DND-41 (cell line): ENCODE data around the gene KANSL1.

Source experiments
- ATAC-seq: fragments of 200-7000 bp; cut with Tn5 transposase; 3 replicates; pipeline ENCODE4 v1.9.1; 2021; ENCODE audit warnings: low read depth; ENCODE audit not compliant: insufficient read depth
- DNase-seq: peaks from one replicate; pipeline ENCODE4 v3.0.0-alpha.2; 2020
- H2AFZ ChIP-seq: 2 replicates; pipeline ENCODE4 v1.6.0; 2012; ENCODE audit warnings: low read depth, low read length
- H3K27ac ChIP-seq: 2 replicates; pipeline ENCODE4 v1.5.1; 2012; ENCODE audit warnings: low read length, inconsistent platforms
- H3K27me3 ChIP-seq: fragments of 200-600 bp; sonication (generic); 2 replicates; pipeline ENCODE4 v1.6.0; 2012; ENCODE audit warnings: low read length, mild to moderate bottlenecking, inconsistent platforms; ENCODE audit not compliant: insufficient read depth, poor library complexity
- H3K36me3 ChIP-seq: 2 replicates; pipeline ENCODE4 v1.5.1; 2012; ENCODE audit warnings: low read length, inconsistent platforms; ENCODE audit not compliant: insufficient read depth
- H3K4me1 ChIP-seq: 2 replicates; pipeline ENCODE4 v1.5.1; 2012; ENCODE audit warnings: mild to moderate bottlenecking, low read length; ENCODE audit not compliant: insufficient read depth
- H3K4me2 ChIP-seq: 2 replicates; pipeline ENCODE4 v1.6.0; 2012; ENCODE audit warnings: mild to moderate bottlenecking, moderate library complexity, low read length, inconsistent platforms; ENCODE audit not compliant: insufficient read depth
- H3K4me3 ChIP-seq, 2 experiments: fragments of 200-600 bp in 1 of 2; shearing (Covaris generic) in 1 of 2; 2 replicates each; pipeline ENCODE4 v1.5.1; 2012 to 2016; ENCODE audit warnings: inconsistent platforms in 2 of 2, low read length in 2 of 2, mild to moderate bottlenecking in 2 of 2, low read depth in 1 of 2, moderate library complexity in 1 of 2
- H3K79me2 ChIP-seq: 2 replicates; pipeline ENCODE4 v1.6.0; 2012; ENCODE audit warnings: low read length, inconsistent platforms; ENCODE audit not compliant: insufficient read depth
- H3K9ac ChIP-seq: 2 replicates; pipeline ENCODE4 v1.6.0; 2012; ENCODE audit warnings: low read depth, mild to moderate bottlenecking, inconsistent platforms, low read length, moderate library complexity
- H3K9me3 ChIP-seq: 2 replicates; pipeline ENCODE4 v1.5.1; 2012; ENCODE audit warnings: low read length, moderate library complexity, mild to moderate bottlenecking, inconsistent platforms; ENCODE audit not compliant: insufficient read depth, severe bottlenecking
- H4K20me1 ChIP-seq: 2 replicates; pipeline ENCODE4 v1.6.0; 2012; ENCODE audit warnings: low read length; ENCODE audit not compliant: insufficient read depth
- CTCF ChIP-seq: IDR thresholded peaks from 2 replicates; pipeline ENCODE4 v1.5.1; 2012; ENCODE audit warnings: borderline replicate concordance, low read length, moderate library complexity, mild to moderate bottlenecking; ENCODE audit not compliant: poor library complexity, severe bottlenecking; ENCODE audit errors: extremely low read depth
- EZH2 ChIP-seq: IDR thresholded peaks from 3 replicates; pipeline ENCODE4 v1.6.1; 2012; ENCODE audit warnings: borderline replicate concordance, low read depth, mild to moderate bottlenecking, moderate library complexity, low read length, inconsistent platforms; ENCODE audit not compliant: severe bottlenecking

Gene KANSL1

GRCh38 chr17:46152423-46152822 lies 40.8 kb downstream of the KANSL1 start:
- TF ChIP-seq CTCF (no peak), EZH2 (no peak)
- H4K20me1 ChIP-seq, result peaks cover 95% of the 10 kb centered on the region

DNA sequence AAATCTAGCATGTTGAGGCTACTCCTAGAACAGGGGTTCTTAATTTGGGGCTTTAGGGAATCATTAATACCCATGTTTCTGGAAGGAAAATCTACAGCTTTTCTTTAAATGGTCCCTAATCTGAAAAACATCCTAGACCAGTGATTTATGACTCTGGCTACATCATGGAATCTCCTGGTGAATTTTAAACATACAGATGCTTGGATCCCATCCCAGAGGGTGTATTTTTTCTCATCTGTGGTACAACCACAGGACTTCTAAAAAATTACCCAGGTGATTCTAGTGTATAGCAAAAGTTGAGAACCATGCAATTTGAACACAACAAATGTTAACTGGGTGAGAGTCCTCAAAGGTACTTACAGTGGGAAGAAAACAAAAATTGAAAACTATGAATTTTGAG lies 41.5 kb downstream of the KANSL1 start:
- peaks cover 46% of the 10 kb centered on the region for H3K4me1 ChIP-seq

More at GRCh38 chr17:46152423-46152822, 40.8 kb downstream of the KANSL1 start:
- H3K4me1 ChIP-seq, result peaks cover 43% of the 10 kb centered on the region
- H3K4me3 ChIP-seq, result no peak overlapping the region
- H3K9ac ChIP-seq, result no peak overlapping the region
- no peak for ATAC-seq
- H3K27ac ChIP-seq, result no peak overlapping the region
- peaks cover 24% of the 10 kb centered on the region; the same call in 1 of the 2 replicates for H3K36me3 ChIP-seq
- H2AFZ ChIP-seq, result no peak overlapping the region
- no peaks in the 10 kb centered on the region for H3K9me3 ChIP-seq
- peaks cover 100% of the 10 kb centered on the region for H3K79me2 ChIP-seq
- H3K4me2 ChIP-seq, result no peak overlapping the region
- no peak for DNase-seq
- no peaks in the 10 kb centered on the region for H3K27me3 ChIP-seq

DNA sequence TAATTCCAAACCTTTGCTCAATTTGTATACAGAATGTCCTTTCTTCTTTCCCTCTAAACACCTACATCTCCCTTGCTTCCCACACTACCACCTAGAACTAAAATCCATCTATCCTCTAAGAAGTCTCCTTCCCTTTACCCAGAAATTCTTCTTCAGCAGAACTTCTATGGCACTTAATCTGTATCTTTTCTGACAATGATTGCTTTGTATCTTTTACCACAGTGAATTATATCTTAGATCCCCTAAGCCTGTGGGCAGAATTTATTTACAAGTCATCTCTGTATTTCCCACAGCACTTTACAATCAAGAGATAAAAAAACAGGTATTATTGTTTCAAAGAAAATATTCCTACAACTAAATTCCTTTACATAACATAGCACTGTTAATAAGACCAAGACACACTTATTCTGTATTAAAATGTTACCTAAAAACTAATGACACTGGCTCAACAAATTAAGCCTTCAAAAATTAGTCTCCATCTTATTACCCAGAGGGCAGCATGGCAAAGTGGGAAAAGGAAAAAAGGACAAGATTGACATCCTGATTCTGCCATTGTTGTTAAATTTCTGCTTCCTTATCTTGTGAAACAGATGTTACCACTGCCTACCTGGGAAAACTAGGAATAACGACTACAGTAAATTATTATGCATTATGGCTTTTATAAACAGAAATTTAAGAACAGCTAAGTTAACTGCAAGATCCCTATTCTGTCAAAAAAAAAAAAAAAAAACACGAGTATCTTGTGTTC lies 42.8 kb downstream of the KANSL1 start:
- H3K4me1 ChIP-seq, result peaks cover 41% of the 10 kb centered on the region
- H3K9me3 ChIP-seq, result no peaks in the 10 kb centered on the region
- H2AFZ ChIP-seq, result no peak overlapping the region
- no peak overlapping the region for H3K4me3 ChIP-seq
- peaks cover 99% of the 10 kb centered on the region for H3K79me2 ChIP-seq
- peaks cover 27% of the 10 kb centered on the region; the same call in 1 of the 2 replicates for H3K36me3 ChIP-seq
- no peak overlapping the region for H3K4me2 ChIP-seq
- no peak overlapping the region for H3K27ac ChIP-seq
- DNase-seq, result no peak
- H3K27me3 ChIP-seq, result no peaks in the 10 kb centered on the region
- peaks cover 93% of the 10 kb centered on the region for H4K20me1 ChIP-seq
- TF ChIP-seq EZH2, result no peak
- TF ChIP-seq CTCF, result no peak
- no peak overlapping the region for H3K9ac ChIP-seq
- no peak for ATAC-seq

More for the DNA sequence above, 41.5 kb downstream of the KANSL1 start:
- Histone ChIP-seq H3K27ac (no peak overlapping the region), H3K4me3 (no peak overlapping the region), H3K27me3 (no peaks in the 10 kb centered on the region), H3K9ac (no peak overlapping the region), H3K36me3 (peaks cover 27% of the 10 kb centered on the region; the same call in 1 of the 2 replicates), H3K9me3 (no peaks in the 10 kb centered on the region), H2AFZ (no peak overlapping the region), H4K20me1 (peaks cover 95% of the 10 kb centered on the region), H3K79me2 (peaks cover 100% of the 10 kb centered on the region), H3K4me2 (no peak overlapping the region)
- TF ChIP-seq EZH2, result no peak
- no peak for TF ChIP-seq CTCF
- ATAC-seq, result no peak
- no peak for DNase-seq
